Kidney capillary endothelial cell (primary cell): ENCODE results near the gene CDK11A.
"Not testable (repeated sequence)": the region's sequence is repeated elsewhere in the genome, so short reads cannot be mapped to it uniquely, and the experiment has no call there.

ENCODE experiments used
- DNase-seq: peaks from one replicate; pipeline ENCODE4 v3.0.0-alpha.2; 2018; ENCODE audit warnings: low spot score

The CDK11A gene

GRCh38 chr1:1754051-1754815 lies 30.1 kb upstream of the CDK11A start:
- DNase-seq, result no peak

- no peak for DNase-seq
These were observed 29.4 kb upstream of the CDK11A start for GRCh38 chr1:1753607-1754005.

- DNase-seq, result no peak
These were observed 28.8 kb upstream of the CDK11A start for GRCh38 chr1:1752636-1753606.

- DNase-seq, result no peak
These were observed 28.0 kb upstream of the CDK11A start for GRCh38 chr1:1752190-1752589.

- DNase-seq, result not testable (repeated sequence)
These were observed 25.8 kb upstream of the CDK11A start for GRCh38 chr1:1749941-1750340.

GRCh38 chr1:1748686-1749321 lies 24.6 kb upstream of the CDK11A start:
- DNase-seq, result no peak

- not testable (repeated sequence) for DNase-seq
These were observed 22.4 kb upstream of the CDK11A start for GRCh38 chr1:1746566-1746909.

- DNase-seq, result peak; percentile 16
These were observed 21.8 kb upstream of the CDK11A start for GRCh38 chr1:1745651-1746565.

- DNase-seq, result not testable (repeated sequence)
These were observed 18.4 kb upstream of the CDK11A start for GRCh38 chr1:1742529-1742928.

GRCh38 chr1:1741013-1741412 lies 16.9 kb upstream of the CDK11A start:
- DNase-seq, result not testable (repeated sequence)

GRCh38 chr1:1738799-1739337 lies 14.7 kb upstream of the CDK11A start:
- not testable (repeated sequence) for DNase-seq

- not testable (repeated sequence) for DNase-seq
These were observed 13.8 kb upstream of the CDK11A start for GRCh38 chr1:1737675-1738590.

- no peak for DNase-seq
These were observed 8.2 kb upstream of the CDK11A start for GRCh38 chr1:1732381-1732780.

GRCh38 chr1:1730870-1731269 lies 6.7 kb upstream of the CDK11A start:
- no peak for DNase-seq

- not testable (repeated sequence) for DNase-seq
These were observed 6.1 kb upstream of the CDK11A start for GRCh38 chr1:1730230-1730629.

- not testable (repeated sequence) for DNase-seq
These were observed 5.1 kb upstream of the CDK11A start for GRCh38 chr1:1729116-1729816.

GRCh38 chr1:1728308-1729005 lies 4.3 kb upstream of the CDK11A start:
- DNase-seq, result not testable (repeated sequence)

- DNase-seq, result not testable (repeated sequence)
These were observed 3.0 kb upstream of the CDK11A start for GRCh38 chr1:1727131-1727651.
